Subcutaneous preadipocyte (primary cell): ENCODE measurements around the gene SLC35D1. TPM values are rescaled to one million over a fixed set of nuclear protein-coding genes. Genes with fewer than 3 reads are reported as not detected.

Source experiments
- small RNA-seq: library from RNA; depleted of rRNA; stranded (forward); fragments of <200 nt; gene quantifications from one replicate; pipeline ENCODE3, GENCODE V24; 2012
- total RNA-seq: library from RNA; depleted of rRNA; stranded (reverse); fragments of >200 nt; gene quantifications from 2 replicates; pipeline ENCODE4 v1.2.3, GENCODE V29; 2012

The SLC35D1 gene
- total RNA-seq, result 9.6 and 12.5 TPM in 2 replicates

DNA sequence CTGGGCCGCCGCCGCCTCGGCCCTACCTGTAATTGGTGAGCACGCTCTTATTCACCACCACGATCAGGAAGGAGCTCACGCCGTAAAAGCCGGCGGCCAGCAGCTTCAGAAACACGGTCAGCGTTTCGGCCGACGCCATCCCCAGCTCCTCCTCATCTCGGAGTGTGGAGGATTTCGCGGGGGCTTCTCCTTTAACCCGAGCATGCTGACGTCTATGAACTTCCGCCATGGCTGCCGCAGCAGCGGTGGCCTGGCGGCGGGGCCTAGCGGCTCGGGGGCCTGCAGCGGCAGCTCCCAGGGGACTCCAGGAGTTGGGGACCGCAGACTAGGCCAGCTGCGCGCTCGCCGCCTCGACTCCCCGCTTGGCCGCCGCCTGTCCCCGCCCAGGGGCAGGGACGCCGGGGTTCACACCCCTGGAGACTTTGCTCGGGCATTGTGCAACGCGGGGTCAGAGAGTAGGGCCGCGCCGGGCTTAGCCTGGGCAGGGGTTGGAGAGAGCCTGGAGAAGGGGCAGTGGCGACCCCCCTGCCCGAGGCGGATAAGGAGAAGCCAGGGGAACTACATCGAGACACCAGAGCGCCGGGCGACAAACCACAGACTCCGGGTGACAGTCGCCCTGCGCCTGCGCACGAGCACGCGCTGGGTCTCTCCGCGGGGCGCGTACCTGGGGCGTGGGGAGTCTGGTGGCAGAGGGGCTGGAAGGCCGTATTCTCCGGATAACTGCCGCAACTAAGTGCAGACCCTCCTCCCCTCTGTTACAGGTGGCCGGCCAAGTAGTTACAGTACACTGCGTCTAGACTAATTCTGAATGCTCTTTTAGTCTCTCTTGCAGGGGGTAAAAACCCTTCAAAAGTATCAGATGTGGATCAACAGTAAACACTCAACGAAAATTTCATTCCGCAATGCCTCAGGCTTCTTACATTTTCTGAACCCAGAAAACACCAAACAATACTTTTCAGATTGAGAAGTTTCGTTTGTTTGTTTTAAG is at the start of gene SLC35D1:
SLC35D1 (minus strand) TSS at position 364 of the 988 bp plus-strand sequence; CDS start at position 229, 135 bp downstream.

Small RNAs within 50 kb of the gene (small RNA-seq; reads per million reads assigned to genes)
- not detected for gene RF00322

Other genes with a start within 250 kb of the SLC35D1 start
- 3.5 and 5.1 TPM in 2 replicates for gene DNAI4, start 129.3 kb downstream of the SLC35D1 start, total RNA-seq
- gene MIER1, start 129.2 kb downstream of the SLC35D1 start, total RNA-seq, result 20.2 and 26.8 TPM in 2 replicates
- not detected in 2 replicates for gene C1orf141, start 80.8 kb upstream of the SLC35D1 start, total RNA-seq
- gene IL23R, start 112.3 kb upstream of the SLC35D1 start, total RNA-seq, result not detected in 2 replicates